ENCODE results near the gene PRSS12. TPM values are rescaled to one million over a fixed set of nuclear protein-coding genes. Genes with fewer than 3 reads are reported as not detected.

PRSS12 gene
- total and polyA plus RNA-seq, 2 experiments from 2014 or later, result 8.2 to 14.4 TPM

DNA sequence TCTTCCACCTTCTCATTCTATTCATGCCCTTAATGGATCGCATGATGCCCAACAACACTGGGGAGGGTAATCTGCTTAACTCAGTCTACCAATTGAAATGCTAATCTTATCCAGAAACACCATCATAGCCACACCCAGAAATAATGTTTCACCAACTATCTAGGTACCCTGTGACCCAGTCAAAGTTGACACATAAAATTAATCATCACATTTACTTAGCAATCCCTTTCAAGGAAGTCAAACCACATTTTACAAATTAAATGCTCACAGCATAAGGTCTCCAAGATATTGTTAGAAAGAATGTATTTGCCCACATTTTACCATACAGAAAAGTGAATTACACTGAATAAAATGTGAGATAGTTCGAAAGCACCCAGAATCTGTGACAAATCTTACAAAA, 92.5 kb downstream of the PRSS12 start:
- H3K27ac ChIP-seq, result no peak overlapping the region
- DNase-seq (ENCODE audit: low spot score), result no peak
- WGBS (ENCODE audit: low lambda C conversion rate, missing lambda C conversion rate), result 94% methylated on average over 2 of the region's 2 CpGs

DNA sequence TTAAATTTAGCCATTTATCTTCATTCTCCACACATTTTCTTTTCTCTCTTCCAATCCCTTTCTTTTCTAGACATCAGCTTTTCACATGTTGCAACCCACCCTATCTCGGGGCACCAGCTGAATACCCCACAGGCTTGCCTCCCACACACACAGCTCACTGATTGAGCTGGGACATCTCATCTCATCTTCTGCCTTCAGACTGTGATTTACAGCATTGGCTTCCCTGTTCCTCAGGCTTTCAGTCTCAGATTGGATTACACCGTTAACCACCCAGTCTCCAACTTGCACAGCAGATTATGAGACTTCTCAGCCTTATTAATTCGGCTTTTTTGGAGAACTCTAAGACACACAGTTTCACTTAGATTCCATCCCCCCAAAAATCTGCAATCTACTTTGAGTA, 93.7 kb downstream of the PRSS12 start:
- 81% methylated on average over 3 of the region's 3 CpGs for WGBS (ENCODE audit: low lambda C conversion rate, missing lambda C conversion rate)
- TF ChIP-seq, protein P1, sequence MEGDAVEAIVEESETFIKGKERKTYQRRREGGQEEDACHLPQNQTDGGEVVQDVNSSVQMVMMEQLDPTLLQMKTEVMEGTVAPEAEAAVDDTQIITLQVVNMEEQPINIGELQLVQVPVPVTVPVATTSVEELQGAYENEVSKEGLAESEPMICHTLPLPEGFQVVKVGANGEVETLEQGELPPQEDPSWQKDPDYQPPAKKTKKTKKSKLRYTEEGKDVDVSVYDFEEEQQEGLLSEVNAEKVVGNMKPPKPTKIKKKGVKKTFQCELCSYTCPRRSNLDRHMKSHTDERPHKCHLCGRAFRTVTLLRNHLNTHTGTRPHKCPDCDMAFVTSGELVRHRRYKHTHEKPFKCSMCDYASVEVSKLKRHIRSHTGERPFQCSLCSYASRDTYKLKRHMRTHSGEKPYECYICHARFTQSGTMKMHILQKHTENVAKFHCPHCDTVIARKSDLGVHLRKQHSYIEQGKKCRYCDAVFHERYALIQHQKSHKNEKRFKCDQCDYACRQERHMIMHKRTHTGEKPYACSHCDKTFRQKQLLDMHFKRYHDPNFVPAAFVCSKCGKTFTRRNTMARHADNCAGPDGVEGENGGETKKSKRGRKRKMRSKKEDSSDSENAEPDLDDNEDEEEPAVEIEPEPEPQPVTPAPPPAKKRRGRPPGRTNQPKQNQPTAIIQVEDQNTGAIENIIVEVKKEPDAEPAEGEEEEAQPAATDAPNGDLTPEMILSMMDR (IDR thresholded peaks at IDR 0.05; ENCODE audit: poor library complexity), result no peak
- TF ChIP-seq EZH2 (IDR thresholded peaks at IDR 0.05; ENCODE audit: borderline replicate concordance), result no peak
- TF ChIP-seq EZH2phosphoT487 (IDR thresholded peaks at IDR 0.05; ENCODE audit: low read depth, severe bottlenecking, unreplicated experiment), result no peak
- no peaks in the 10 kb centered on the region for H3K36me3 ChIP-seq (replicated peaks; ENCODE audit: insufficient read depth, low read depth)
- no peaks in the 10 kb centered on the region for H3K9me2 ChIP-seq (replicated peaks; ENCODE audit: insufficient read depth)
- H4K20me1 ChIP-seq (ENCODE audit: insufficient read depth, poor library complexity, severe bottlenecking), result no peaks in the 10 kb centered on the region
- no peaks in the 10 kb centered on the region for H3K27me3 ChIP-seq
- H3K4me2 ChIP-seq, result no peak overlapping the region
- no peak overlapping the region for H2AFZ ChIP-seq
- no peaks in the 10 kb centered on the region for H3K4me1 ChIP-seq (ENCODE audit: insufficient read depth)
- DNase-seq (ENCODE audit: low spot score), result no peak
- no peak overlapping the region for H3K27ac ChIP-seq
- H3K4me3 ChIP-seq, result no peak overlapping the region
- H3K9me3 ChIP-seq (ENCODE audit: low read depth), result no peaks in the 10 kb centered on the region
- H3K79me2 ChIP-seq, result no peaks in the 10 kb centered on the region

More for the DNA sequence above, 92.5 kb downstream of the PRSS12 start:
- no peaks in the 10 kb centered on the region for H3K27me3 ChIP-seq
- H3K4me2 ChIP-seq, result no peak overlapping the region
- no peaks in the 10 kb centered on the region for H3K9me3 ChIP-seq (ENCODE audit: low read depth)
- TF ChIP-seq EZH2 (IDR thresholded peaks at IDR 0.05; ENCODE audit: borderline replicate concordance) (no peak), EZH2phosphoT487 (IDR thresholded peaks at IDR 0.05; ENCODE audit: low read depth, severe bottlenecking, unreplicated experiment) (no peak)
- TF ChIP-seq, protein P1 (IDR thresholded peaks at IDR 0.05; ENCODE audit: poor library complexity), result no peak
- no peaks in the 10 kb centered on the region for H3K36me3 ChIP-seq (replicated peaks; ENCODE audit: insufficient read depth, low read depth)
- H3K4me3 ChIP-seq, result no peak overlapping the region
- H4K20me1 ChIP-seq (ENCODE audit: insufficient read depth, poor library complexity, severe bottlenecking), result no peaks in the 10 kb centered on the region
- H3K4me1 ChIP-seq (ENCODE audit: insufficient read depth), result no peaks in the 10 kb centered on the region
- H3K79me2 ChIP-seq, result no peaks in the 10 kb centered on the region
- H3K9me2 ChIP-seq (replicated peaks; ENCODE audit: insufficient read depth), result no peaks in the 10 kb centered on the region
- H2AFZ ChIP-seq, result no peak overlapping the region

DNA sequence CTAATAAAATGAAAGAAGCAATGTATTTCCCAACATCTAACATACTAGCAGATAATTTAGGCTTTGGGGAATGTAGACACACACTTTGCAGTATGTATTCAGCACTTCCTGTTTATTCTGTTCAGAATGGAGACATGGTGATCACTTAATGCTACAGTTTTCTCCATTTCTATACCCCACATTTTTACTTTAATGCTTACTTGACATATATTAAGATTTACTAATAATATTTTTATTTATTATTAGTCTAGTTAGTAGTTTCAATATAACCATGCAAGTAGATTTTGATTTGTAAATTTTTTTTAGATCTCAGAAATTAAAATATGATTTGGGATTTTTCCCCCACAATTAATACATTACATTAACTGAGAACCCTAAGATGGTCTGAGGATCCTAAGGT, 98.4 kb downstream of the PRSS12 start:
- H3K27ac ChIP-seq, result no peak overlapping the region

More for the DNA sequence above, 98.4 kb downstream of the PRSS12 start:
- Histone ChIP-seq H3K36me3 (replicated peaks; ENCODE audit: insufficient read depth, low read depth) (no peaks in the 10 kb centered on the region), H3K79me2 (no peaks in the 10 kb centered on the region), H2AFZ (no peak overlapping the region), H3K4me2 (no peak overlapping the region), H3K9me2 (replicated peaks; ENCODE audit: insufficient read depth) (no peaks in the 10 kb centered on the region), H3K4me1 (ENCODE audit: insufficient read depth) (no peaks in the 10 kb centered on the region), H3K9me3 (ENCODE audit: low read depth) (no peaks in the 10 kb centered on the region), H4K20me1 (ENCODE audit: insufficient read depth, poor library complexity, severe bottlenecking) (no peaks in the 10 kb centered on the region), H3K27me3 (no peaks in the 10 kb centered on the region), H3K4me3 (no peak overlapping the region)
- TF ChIP-seq EZH2 (IDR thresholded peaks at IDR 0.05; ENCODE audit: borderline replicate concordance) (no peak), EZH2phosphoT487 (IDR thresholded peaks at IDR 0.05; ENCODE audit: low read depth, severe bottlenecking, unreplicated experiment) (no peak)
- TF ChIP-seq, protein P1 (IDR thresholded peaks at IDR 0.05; ENCODE audit: poor library complexity), result no peak
- DNase-seq (ENCODE audit: low spot score), result no peak
